HEK293T (cell line): ENCODE results near the gene FUT4.

Source experiments
- CTCF ChIA-PET: fragments of 350-600 bp; formaldehyde crosslinking; extraction: SDS; loops from one replicate; lab custom pipeline; 2021; ENCODE audit warnings: antibody characterized with exemption, inconsistent platforms; lab: Yijun Ruan, JAX
- POLR2A ChIA-PET: fragments of 350-600 bp; formaldehyde crosslinking; extraction: SDS; loops from one replicate; lab custom pipeline; 2020; ENCODE audit warnings: antibody characterized with exemption, inconsistent platforms; lab: Yijun Ruan, JAX
- DNase-seq: peaks from one replicate; pipeline ENCODE4 v3.0.0; 2012; ENCODE audit warnings: mixed read lengths; ENCODE audit errors: extremely low spot score
- ARNT ChIP-seq: fragments of 450-650 bp; IDR thresholded peaks from 2 replicates; pipeline ENCODE4 v1.6.1; 2017; ENCODE audit warnings: mild to moderate bottlenecking
- BHLHE40 ChIP-seq: fragments of 450-650 bp; IDR thresholded peaks from 2 replicates; pipeline ENCODE4 v1.6.1; 2016; ENCODE audit warnings: mild to moderate bottlenecking, moderate library complexity, borderline replicate concordance
- CTBP1 ChIP-seq: fragments of 450-650 bp; IDR thresholded peaks from 2 replicates; pipeline ENCODE4 v1.6.1; 2016; ENCODE audit warnings: borderline replicate concordance
- ELF4 ChIP-seq: fragments of 450-650 bp; IDR thresholded peaks from 2 replicates; pipeline ENCODE4 v1.6.1; 2017; ENCODE audit warnings: antibody characterized with exemption
- FOXA1 ChIP-seq: fragments of 450-650 bp; IDR thresholded peaks from 2 replicates; pipeline ENCODE4 v1.6.1; 2016; ENCODE audit warnings: mild to moderate bottlenecking
- FOXK2 ChIP-seq: fragments of 450-650 bp; IDR thresholded peaks from 2 replicates; pipeline ENCODE4 v1.6.1; 2016; ENCODE audit warnings: mild to moderate bottlenecking
- FOXM1 ChIP-seq: fragments of 450-650 bp; IDR thresholded peaks from 2 replicates; pipeline ENCODE4 v1.6.1; 2017; ENCODE audit warnings: mild to moderate bottlenecking, borderline replicate concordance
- HDGF ChIP-seq: fragments of 450-650 bp; IDR thresholded peaks from 2 replicates; pipeline ENCODE4 v1.6.1; 2017; ENCODE audit warnings: antibody characterized with exemption, borderline replicate concordance
- L3MBTL2 ChIP-seq: fragments of 450-650 bp; conservative IDR thresholded peaks from 2 replicates; pipeline ENCODE4 v1.6.1; 2016; ENCODE audit warnings: mild to moderate bottlenecking
- LEF1 ChIP-seq: fragments of 450-650 bp; IDR thresholded peaks from 2 replicates; pipeline ENCODE4 v1.6.1; 2017; ENCODE audit warnings: mild to moderate bottlenecking, borderline replicate concordance
- NFRKB ChIP-seq: fragments of 450-650 bp; IDR thresholded peaks from 2 replicates; pipeline ENCODE4 v1.6.1; 2016; ENCODE audit warnings: mild to moderate bottlenecking, moderate library complexity
- PKNOX1 ChIP-seq: fragments of 450-650 bp; IDR thresholded peaks from 2 replicates; pipeline ENCODE4 v1.6.1; 2016
- SP1 ChIP-seq: fragments of 450-650 bp; IDR thresholded peaks from 2 replicates; pipeline ENCODE4 v1.6.1; 2017
- SUZ12 ChIP-seq: fragments of 450-650 bp; IDR thresholded peaks from 2 replicates; pipeline ENCODE4 v1.6.1; 2016; ENCODE audit warnings: mild to moderate bottlenecking
- TARDBP ChIP-seq: fragments of 450-650 bp; IDR thresholded peaks from 2 replicates; pipeline ENCODE4 v1.6.1; 2016
- ZNF384 ChIP-seq: fragments of 450-650 bp; IDR thresholded peaks from 2 replicates; pipeline ENCODE4 v1.6.1; 2016

FUT4 gene

DNA sequence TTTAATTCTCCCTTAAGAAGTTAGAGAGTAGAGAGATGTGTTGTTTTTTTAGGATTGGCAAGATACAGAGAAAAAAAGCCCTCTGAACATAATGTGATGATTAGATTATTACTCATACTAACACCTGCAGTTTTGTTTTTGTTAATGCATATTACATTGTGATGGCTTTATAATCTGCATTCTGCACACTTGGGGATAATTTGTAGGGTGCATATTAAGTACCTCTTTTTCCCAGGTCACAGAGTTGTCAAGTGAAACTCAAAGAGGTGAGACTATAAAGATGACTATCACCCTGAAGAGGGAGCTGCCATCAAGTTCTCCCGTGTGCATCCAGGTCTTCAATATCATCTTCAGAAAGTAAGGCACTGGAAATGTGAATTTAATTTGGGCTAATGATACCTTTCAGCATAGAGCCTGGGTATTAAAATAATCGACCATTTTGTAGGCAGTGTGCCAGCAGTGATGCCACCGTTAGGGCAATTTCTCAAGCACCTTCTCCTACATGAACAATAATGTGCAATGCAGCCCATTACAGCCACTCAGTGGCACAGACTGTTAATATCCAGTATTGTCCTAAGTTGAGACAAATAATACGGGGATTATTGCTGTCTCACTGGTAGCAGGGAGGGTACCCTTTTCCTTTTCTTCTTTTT lies 39.6 kb downstream of the FUT4 start:
- ChIA-PET CTCF (no interaction called here), POLR2A (interaction anchor here (0.6 kb wide), 1 partner anchor 39 kb away, joined by 3 read pairs; no protein-coding TSS in a partner anchor)
- DNase-seq = no peak
- TF ChIP-seq ELF4 = no peak
- no peak for TF ChIP-seq TARDBP
- no peak for TF ChIP-seq BHLHE40
- TF ChIP-seq PKNOX1 = no peak
- TF ChIP-seq L3MBTL2 = no peak
- no peak for TF ChIP-seq ZNF384
- no peak for TF ChIP-seq HDGF
- no peak for TF ChIP-seq FOXK2
- TF ChIP-seq LEF1 = no peak
- TF ChIP-seq FOXA1 = no peak
- no peak for TF ChIP-seq SUZ12

DNA sequence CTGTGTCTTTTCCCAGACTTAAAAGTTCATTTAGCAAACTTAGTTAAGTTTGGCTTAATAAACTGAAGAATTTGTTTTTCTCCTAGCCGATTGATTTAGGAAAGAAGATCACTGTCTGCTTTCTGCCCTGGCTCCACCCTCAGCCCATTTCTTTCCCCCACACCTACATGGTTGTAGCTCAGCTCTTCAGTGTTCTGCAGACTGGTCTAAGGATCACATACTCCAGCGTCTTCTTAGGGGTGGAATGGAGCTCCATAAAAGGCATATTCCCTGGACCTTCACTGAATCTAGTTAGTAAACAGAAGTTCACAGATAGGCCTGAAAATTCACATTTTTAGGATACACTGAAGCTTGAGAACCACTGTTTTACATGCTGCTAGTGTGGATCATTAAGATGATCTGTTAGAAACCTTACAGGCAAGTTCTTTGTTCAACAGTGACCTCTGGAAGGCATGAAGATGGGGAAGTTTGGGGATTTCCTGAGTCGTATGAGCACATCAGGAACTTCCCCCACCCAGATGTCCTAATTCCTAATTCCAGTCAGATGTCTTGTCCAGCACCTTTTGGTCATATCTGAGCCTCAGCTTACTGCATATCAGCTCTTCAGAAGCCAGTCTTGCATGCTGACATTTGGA lies 40.3 kb downstream of the FUT4 start:
- DNase-seq = no peak
- ChIA-PET CTCF (no interaction called here), POLR2A (interaction anchor here (0.6 kb wide), 1 partner anchor 40 kb away, joined by 3 read pairs; no protein-coding TSS in a partner anchor)
- TF ChIP-seq FOXK2 (no peak), TARDBP (no peak), PKNOX1 (no peak), LEF1 (no peak), SP1 (no peak), ARNT (no peak), L3MBTL2 (no peak), NFRKB (no peak)

DNA sequence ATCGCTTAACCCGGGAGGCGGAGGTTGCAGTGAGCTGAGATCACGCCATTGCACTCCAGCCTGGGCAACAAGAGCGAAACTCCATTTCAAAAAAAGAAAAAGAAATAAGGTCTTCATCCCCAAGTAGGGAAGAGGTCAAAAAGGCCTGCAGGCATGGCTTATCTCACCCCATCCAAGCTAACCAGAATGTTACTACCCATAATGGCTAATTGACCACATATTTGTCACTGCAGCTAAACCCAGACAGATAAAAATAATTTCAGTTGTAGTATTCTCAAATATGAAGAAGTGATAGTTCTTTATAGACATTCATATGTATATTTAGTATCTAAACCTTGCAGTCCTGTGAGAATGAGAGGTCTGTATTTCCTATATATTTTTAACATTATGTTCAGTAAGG lies 41.3 kb downstream of the FUT4 start:
- CTCF ChIA-PET = no interaction called here

GRCh38 chr11:94585399-94585798 lies 41.7 kb downstream of the FUT4 start:
- TF ChIP-seq ELF4 (no peak), BHLHE40 (no peak), SP1 (no peak), ARNT (no peak), HDGF (no peak), SUZ12 (no peak), LEF1 (no peak), NFRKB (no peak), CTBP1 (no peak), TARDBP (no peak), FOXK2 (no peak), FOXM1 (no peak), L3MBTL2 (no peak)
- CTCF ChIA-PET = interaction anchor here (0.7 kb wide), 1 partner anchor 41 kb away, joined by 3 read pairs; the partner anchor contains the start of gene FUT4
- POLR2A ChIA-PET = no interaction called here
- no peak for DNase-seq

More for the DNA sequence above, 41.3 kb downstream of the FUT4 start:
- no peak for TF ChIP-seq L3MBTL2
- TF ChIP-seq HDGF = no peak
- no peak for DNase-seq
- POLR2A ChIA-PET = no interaction called here

GRCh38 chr11:94586546-94586945 lies 42.8 kb downstream of the FUT4 start:
- ChIA-PET POLR2A (no interaction called here), CTCF (no interaction called here)
- TF ChIP-seq BHLHE40 = no peak
- no peak for TF ChIP-seq FOXM1
- TF ChIP-seq ELF4 = no peak
- no peak for TF ChIP-seq FOXA1
- TF ChIP-seq SUZ12 = no peak
- no peak for TF ChIP-seq ARNT
- no peak for TF ChIP-seq ZNF384
- no peak for TF ChIP-seq LEF1
- no peak for DNase-seq

DNA sequence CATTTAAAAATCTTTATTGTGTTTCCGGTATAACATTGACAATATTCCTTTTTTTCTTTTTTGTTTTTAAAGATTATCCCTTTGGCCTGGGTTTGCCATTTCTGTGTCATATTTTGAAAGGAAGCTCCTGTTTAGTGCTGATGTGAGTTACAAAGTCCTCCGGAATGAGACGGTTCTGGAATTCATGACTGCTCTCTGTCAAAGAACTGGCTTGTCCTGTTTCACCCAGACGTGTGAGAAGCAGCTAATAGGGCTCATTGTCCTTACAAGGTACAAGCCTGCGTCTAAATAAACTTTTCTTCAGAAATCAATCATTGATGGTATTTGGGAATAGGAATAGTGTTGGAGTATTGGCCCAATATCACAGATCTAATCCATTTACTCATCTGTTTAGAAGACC lies 43.3 kb downstream of the FUT4 start:
- DNase-seq = no peak
- no peak for TF ChIP-seq SUZ12
- TF ChIP-seq CTBP1 = no peak
- no peak for TF ChIP-seq BHLHE40
- TF ChIP-seq FOXA1 = no peak
- TF ChIP-seq TARDBP = no peak
- TF ChIP-seq PKNOX1 = no peak
- TF ChIP-seq HDGF = no peak
- TF ChIP-seq FOXM1 = no peak
- TF ChIP-seq LEF1 = no peak
- TF ChIP-seq SP1 = no peak
- TF ChIP-seq FOXK2 = no peak
- no peak for TF ChIP-seq NFRKB
- TF ChIP-seq L3MBTL2 = no peak
- ChIA-PET POLR2A (interaction anchor here (1.2 kb wide), 1 partner anchor 43 kb away, joined by 4 read pairs; the partner anchor contains the start of gene FUT4), CTCF (no interaction called here)
